ENCODE results near the gene UCP3. TPM values are rescaled to one million over a fixed set of nuclear protein-coding genes. Genes with fewer than 3 reads are reported as not detected.

Gene UCP3
- total and polyA plus RNA-seq, 4 experiments from 2014 or later: 0.54 to 6.3 (median 2.7) TPM

GRCh38 chr11:74002832-74003231 is 6.1 kb downstream of the UCP3 start:
- ChIA-PET POLR2A (ENCODE audit: partially characterized antibody) (interaction anchor here (4.7 to 35.3 kb wide), 2 partner anchors 11 to 22 kb away, joined by 39 to 2221 read pairs; partner anchors contain the start of gene UCP2), CTCF (ENCODE audit: partially characterized antibody) (interaction anchor here (1.0 to 4.9 kb wide), 4 partner anchors 22 to 42 kb away, joined by 3 to 38 read pairs (median 5); partner anchors contain the start of gene UCP2)
- Mint-ChIP-seq H3K27ac (peak overlapping the region in 4 of 7 donors; percentile 81 to 99 (median 94)), H3K27me3 (no peaks in the 10 kb centered on the region), H3K4me3 (no peak overlapping the region), H3K36me3 (peaks cover 20 to 24% of the 10 kb centered on the region in 2 donors), H3K4me1 (peaks cover 48 to 80% (median 62%) of the 10 kb centered on the region in 4 donors), H3K9me3 (no peaks in the 10 kb centered on the region)
- Histone ChIP-seq H3K27me3 (ENCODE audit: insufficient read depth, low read length) (no peaks in the 10 kb centered on the region), H3K27ac (ENCODE audit: low read depth, low read length) (no peak overlapping the region), H3K4me3 (ENCODE audit: low read length in 2 of 2) (no peak overlapping the region), H3K36me3 (ENCODE audit: insufficient read depth, low read length) (no peaks in the 10 kb centered on the region), H3K9me3 (ENCODE audit: control insufficient read depth in 1 of 2, low read length in 2 of 2) (no peaks in the 10 kb centered on the region), H3K4me1 (ENCODE audit: insufficient read depth, low read length) (peaks cover 62% of the 10 kb centered on the region)
- no peak for DNase-seq
- intact Hi-C loops (cut with micrococcal nuclease): no loop called here

- no peak for DNase-seq
- intact Hi-C loops (cut with micrococcal nuclease): no loop called here
- POLR2A ChIA-PET (ENCODE audit: partially characterized antibody): interaction anchor here (4.7 to 35.3 kb wide), 2 partner anchors 12 to 21 kb away, joined by 39 to 2221 read pairs; partner anchors contain the start of gene UCP2
- H3K9me3 Mint-ChIP-seq: no peaks in the 10 kb centered on the region
- no peaks in the 10 kb centered on the region for H3K27me3 Mint-ChIP-seq
- Histone ChIP-seq H3K4me1 (ENCODE audit: insufficient read depth, low read length) (peaks cover 62% of the 10 kb centered on the region), H3K4me3 (ENCODE audit: low read length in 2 of 2) (no peak overlapping the region), H3K9me3 (ENCODE audit: control insufficient read depth in 1 of 2, low read length in 2 of 2) (no peaks in the 10 kb centered on the region), H3K27me3 (ENCODE audit: insufficient read depth, low read length) (no peaks in the 10 kb centered on the region), H3K36me3 (ENCODE audit: insufficient read depth, low read length) (no peaks in the 10 kb centered on the region), H3K27ac (ENCODE audit: low read depth, low read length) (no peak overlapping the region)
- H3K4me3 Mint-ChIP-seq: peak overlapping the region in 1 of 8 donors; percentile 31
- peaks cover 20 to 24% of the 10 kb centered on the region in 2 donors for H3K36me3 Mint-ChIP-seq
- H3K4me1 Mint-ChIP-seq: peaks cover 51 to 81% (median 64%) of the 10 kb centered on the region in 4 donors
- CTCF ChIA-PET (ENCODE audit: partially characterized antibody): interaction anchor here (1.0 to 4.9 kb wide), 4 partner anchors 10 to 37 kb away, joined by 3 to 38 read pairs (median 6); partner anchors contain the start of gene UCP2
- peak overlapping the region in 3 of 7 donors; percentile 12 to 82 (median 25) for H3K27ac Mint-ChIP-seq
Observed at GRCh38 chr11:74001822-74002286, 7.0 kb downstream of the UCP3 start.

GRCh38 chr11:74000307-74001133 is 8.4 kb downstream of the UCP3 start:
- POLR2A ChIA-PET (ENCODE audit: partially characterized antibody): interaction anchor here (35.3 to 38.4 kb wide), 2 partner anchors 6 to 19 kb away, joined by 2221 read pairs; partner anchors contain the start of genes UCP2 and UCP3
- H3K4me3 ChIP-seq (ENCODE audit: low read length in 2 of 2): no peak overlapping the region
- H3K27ac Mint-ChIP-seq: peak overlapping the region in 4 of 7 donors; percentile 9 to 66 (median 28)
- peaks cover 62% of the 10 kb centered on the region for H3K4me1 ChIP-seq (ENCODE audit: insufficient read depth, low read length)
- peak overlapping the region in 2 of 8 donors; percentile 7 to 56 for H3K4me3 Mint-ChIP-seq
- H3K27ac ChIP-seq (ENCODE audit: low read depth, low read length): no peak overlapping the region
- no peak for DNase-seq
- H3K27me3 ChIP-seq (ENCODE audit: insufficient read depth, low read length): no peaks in the 10 kb centered on the region
- peaks cover 53 to 81% (median 64%) of the 10 kb centered on the region in 4 donors for H3K4me1 Mint-ChIP-seq
- no peaks in the 10 kb centered on the region for H3K9me3 Mint-ChIP-seq
- H3K27me3 Mint-ChIP-seq: no peaks in the 10 kb centered on the region
- CTCF ChIA-PET (ENCODE audit: partially characterized antibody): interaction anchor here (0.9 to 1.8 kb wide), 3 partner anchors 10 to 39 kb away, joined by 3 to 7 read pairs (median 3); no protein-coding TSS in a partner anchor
- no peaks in the 10 kb centered on the region for H3K9me3 ChIP-seq (ENCODE audit: control insufficient read depth in 1 of 2, low read length in 2 of 2)
- H3K36me3 Mint-ChIP-seq: peaks cover 22 to 24% of the 10 kb centered on the region in 2 donors
- H3K36me3 ChIP-seq (ENCODE audit: insufficient read depth, low read length): no peaks in the 10 kb centered on the region
- intact Hi-C loops (cut with micrococcal nuclease): no loop called here

- Histone ChIP-seq H3K4me1 (ENCODE audit: insufficient read depth, low read length) (peaks cover 62% of the 10 kb centered on the region), H3K4me3 (ENCODE audit: low read length in 2 of 2) (no peak overlapping the region), H3K36me3 (ENCODE audit: insufficient read depth, low read length) (no peaks in the 10 kb centered on the region), H3K27me3 (ENCODE audit: insufficient read depth, low read length) (no peaks in the 10 kb centered on the region), H3K9me3 (ENCODE audit: control insufficient read depth in 1 of 2, low read length in 2 of 2) (no peaks in the 10 kb centered on the region), H3K27ac (ENCODE audit: low read depth, low read length) (no peak overlapping the region)
- Mint-ChIP-seq H3K9me3 (no peaks in the 10 kb centered on the region), H3K36me3 (peaks cover 18 to 24% of the 10 kb centered on the region in 2 donors), H3K27me3 (no peaks in the 10 kb centered on the region), H3K27ac (peak overlapping the region in 4 of 7 donors; percentile 32 to 67 (median 53)), H3K4me3 (peak overlapping the region in 1 of 8 donors; percentile 56), H3K4me1 (peaks cover 53 to 81% (median 63%) of the 10 kb centered on the region in 4 donors)
- POLR2A ChIA-PET (ENCODE audit: partially characterized antibody): interaction anchor here (35.3 to 38.4 kb wide), 2 partner anchors 7 to 18 kb away, joined by 2221 read pairs; partner anchors contain the start of genes UCP2 and UCP3
- CTCF ChIA-PET (ENCODE audit: partially characterized antibody): interaction anchor here (0.9 to 1.8 kb wide), 3 partner anchors 11 to 38 kb away, joined by 3 to 7 read pairs (median 3); no protein-coding TSS in a partner anchor
- no peak for DNase-seq
- intact Hi-C loops (cut with micrococcal nuclease): no loop called here
Observed at GRCh38 chr11:73999581-74000306, 9.1 kb downstream of the UCP3 start.

- H3K9me3 Mint-ChIP-seq: no peaks in the 10 kb centered on the region
- H3K4me1 Mint-ChIP-seq: peaks cover 52 to 76% (median 62%) of the 10 kb centered on the region in 4 donors
- H3K4me3 Mint-ChIP-seq: peak overlapping the region in 1 of 8 donors; percentile 39
- H3K36me3 Mint-ChIP-seq: peaks cover 16 to 24% of the 10 kb centered on the region in 2 donors
- no peaks in the 10 kb centered on the region for H3K27me3 Mint-ChIP-seq
- intact Hi-C loops (cut with micrococcal nuclease): no loop called here
- CTCF ChIA-PET (ENCODE audit: partially characterized antibody): interaction anchor here (1.8 kb wide), 1 partner anchor 19 kb away, joined by 7 read pairs; no protein-coding TSS in a partner anchor
- no peak overlapping the region for H3K27ac ChIP-seq (ENCODE audit: low read depth, low read length)
- H3K9me3 ChIP-seq (ENCODE audit: control insufficient read depth in 1 of 2, low read length in 2 of 2): no peaks in the 10 kb centered on the region
- POLR2A ChIA-PET (ENCODE audit: partially characterized antibody): interaction anchor here (35.3 to 38.4 kb wide), 2 partner anchors 8 to 18 kb away, joined by 2221 read pairs; partner anchors contain the start of genes UCP2 and UCP3
- H3K4me3 ChIP-seq (ENCODE audit: low read length in 2 of 2): no peak overlapping the region
- H3K27me3 ChIP-seq (ENCODE audit: insufficient read depth, low read length): no peaks in the 10 kb centered on the region
- no peak for DNase-seq
- peak overlapping the region in 5 of 7 donors; percentile 52 to 96 (median 69) for H3K27ac Mint-ChIP-seq
- peaks cover 62% of the 10 kb centered on the region for H3K4me1 ChIP-seq (ENCODE audit: insufficient read depth, low read length)
- H3K36me3 ChIP-seq (ENCODE audit: insufficient read depth, low read length): no peaks in the 10 kb centered on the region
Observed at GRCh38 chr11:73998846-73999575, 9.9 kb downstream of the UCP3 start.

- Histone ChIP-seq H3K4me3 (ENCODE audit: low read length in 2 of 2) (no peak overlapping the region), H3K36me3 (ENCODE audit: insufficient read depth, low read length) (no peaks in the 10 kb centered on the region), H3K27me3 (ENCODE audit: insufficient read depth, low read length) (no peaks in the 10 kb centered on the region), H3K4me1 (ENCODE audit: insufficient read depth, low read length) (peaks cover 67% of the 10 kb centered on the region), H3K27ac (ENCODE audit: low read depth, low read length) (peak overlapping the region; percentile 81), H3K9me3 (ENCODE audit: control insufficient read depth in 1 of 2, low read length in 2 of 2) (no peaks in the 10 kb centered on the region)
- H3K27me3 Mint-ChIP-seq: no peaks in the 10 kb centered on the region
- H3K4me1 Mint-ChIP-seq: peaks cover 43 to 76% (median 55%) of the 10 kb centered on the region in 4 donors
- H3K36me3 Mint-ChIP-seq: peaks cover 9 to 14% of the 10 kb centered on the region in 2 donors
- no peaks in the 10 kb centered on the region for H3K9me3 Mint-ChIP-seq
- POLR2A ChIA-PET (ENCODE audit: partially characterized antibody): interaction anchor here (0.6 to 38.4 kb wide), 4 partner anchors 10 to 69 kb away, joined by 3 to 2221 read pairs (median 1112); partner anchors contain the start of genes UCP2 and UCP3
- H3K27ac Mint-ChIP-seq: peak overlapping the region; percentile 90 to 99 (median 97)
- no peak for DNase-seq
- intact Hi-C loops (cut with micrococcal nuclease): loop anchor here (2.0 kb wide), 1 partner anchor 14 kb away; no protein-coding TSS in a partner anchor
- H3K4me3 Mint-ChIP-seq: peak overlapping the region in 6 of 8 donors; percentile 27 to 84 (median 64)
- CTCF ChIA-PET (ENCODE audit: partially characterized antibody): interaction anchor here (0.6 to 1.9 kb wide), 7 partner anchors 10 to 33 kb away, joined by 3 to 8 read pairs (median 3); no protein-coding TSS in a partner anchor
Observed at GRCh38 chr11:73997120-73997770, 11.6 kb downstream of the UCP3 start.
